HG02840 (cell line): Measurements from ENCODE around the gene ARL4D.
"Not testable (repeated sequence)": the region's sequence is repeated elsewhere in the genome, so short reads cannot be mapped to it uniquely, and the experiment has no call there.

Experiments used
- ATAC-seq: cut with Tn5 transposase; IDR thresholded peaks from one replicate; pipeline ENCODE4 v1.9.1; 2021; ENCODE audit warnings: mild to moderate bottlenecking, moderate library complexity, moderate number of reproducible peaks; ENCODE audit not compliant: unreplicated experiment, low FRiP score

Gene ARL4D

DNA sequence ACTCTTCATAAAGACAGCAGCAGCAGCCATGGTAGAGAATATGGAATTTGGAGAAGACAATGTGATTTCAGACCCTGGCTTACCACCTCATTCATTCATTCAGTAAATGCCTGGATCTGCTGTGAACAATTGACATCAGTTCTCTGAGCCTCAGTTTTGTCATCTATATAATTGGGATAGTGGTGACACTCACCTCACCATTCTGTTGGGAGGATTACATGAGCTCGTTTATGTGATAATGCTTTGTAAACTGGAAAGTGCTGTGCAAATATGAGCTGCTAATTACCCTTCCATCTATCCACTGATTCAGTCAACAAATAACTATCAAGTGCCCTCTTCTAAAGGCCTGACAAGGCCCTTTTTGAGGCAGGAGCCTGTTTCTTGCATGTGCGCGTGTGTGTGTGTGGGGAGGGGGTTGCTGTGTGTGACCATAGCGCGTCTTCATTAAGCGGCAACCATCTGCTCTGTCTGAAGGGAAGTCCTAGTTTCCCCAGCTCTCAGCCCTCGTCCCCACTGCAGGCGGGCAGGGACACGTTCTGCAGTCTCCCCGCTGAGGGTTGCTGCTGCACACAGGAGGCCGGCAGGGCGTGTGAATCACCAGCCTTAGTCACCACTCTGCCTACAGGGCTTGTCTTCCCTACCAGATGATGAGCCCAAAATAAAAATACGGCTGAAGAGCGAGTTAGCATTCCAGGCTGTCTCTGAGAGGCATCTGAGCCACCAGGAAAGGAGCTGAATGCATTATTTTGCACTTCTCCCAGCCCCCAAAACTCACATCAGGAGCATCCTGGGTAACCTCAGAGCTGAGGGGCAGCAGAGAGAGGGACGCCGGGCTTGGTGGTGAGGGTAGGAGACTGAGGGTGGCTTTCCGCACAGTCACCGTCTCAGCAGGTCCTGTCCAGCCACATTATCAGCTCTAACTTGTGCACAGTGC is 19.9 kb downstream of the ARL4D start:
- ATAC-seq = no peak

GRCh38 chr17:43419375-43419882 is 20.6 kb downstream of the ARL4D start:
- not testable (repeated sequence) for ATAC-seq

DNA sequence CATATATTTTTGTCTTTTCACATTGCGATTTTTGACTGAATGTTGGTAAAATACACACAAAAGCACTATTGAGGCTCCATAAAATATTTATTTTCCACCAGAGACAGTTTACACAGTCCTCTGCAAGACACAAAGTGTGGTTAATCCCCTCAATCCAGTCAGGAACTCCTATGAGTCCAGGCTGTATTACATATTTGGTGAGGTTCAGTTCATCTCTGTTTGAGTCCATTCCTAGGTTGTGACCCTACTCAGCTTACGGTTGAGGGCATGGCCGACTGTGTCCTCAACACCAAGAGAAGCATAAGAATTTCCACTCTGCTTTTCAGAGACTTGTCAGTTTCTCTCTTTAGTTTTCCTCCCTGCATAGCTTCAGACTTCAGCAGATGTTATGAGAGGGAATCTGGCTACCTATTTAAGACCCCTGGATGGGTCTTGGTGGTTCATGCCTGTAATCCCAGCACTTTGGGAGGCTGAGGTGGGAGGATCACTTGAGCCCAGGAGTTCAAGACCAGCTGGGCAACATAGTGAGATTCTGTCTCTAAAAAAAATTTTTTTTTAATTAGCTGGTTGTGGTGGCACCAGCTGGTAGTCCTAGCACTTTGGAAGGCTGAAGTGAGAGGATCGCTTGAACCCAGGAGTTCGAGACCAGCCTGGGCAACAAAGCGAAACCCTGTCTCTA is 25.1 kb downstream of the ARL4D start:
- no peak for ATAC-seq

DNA sequence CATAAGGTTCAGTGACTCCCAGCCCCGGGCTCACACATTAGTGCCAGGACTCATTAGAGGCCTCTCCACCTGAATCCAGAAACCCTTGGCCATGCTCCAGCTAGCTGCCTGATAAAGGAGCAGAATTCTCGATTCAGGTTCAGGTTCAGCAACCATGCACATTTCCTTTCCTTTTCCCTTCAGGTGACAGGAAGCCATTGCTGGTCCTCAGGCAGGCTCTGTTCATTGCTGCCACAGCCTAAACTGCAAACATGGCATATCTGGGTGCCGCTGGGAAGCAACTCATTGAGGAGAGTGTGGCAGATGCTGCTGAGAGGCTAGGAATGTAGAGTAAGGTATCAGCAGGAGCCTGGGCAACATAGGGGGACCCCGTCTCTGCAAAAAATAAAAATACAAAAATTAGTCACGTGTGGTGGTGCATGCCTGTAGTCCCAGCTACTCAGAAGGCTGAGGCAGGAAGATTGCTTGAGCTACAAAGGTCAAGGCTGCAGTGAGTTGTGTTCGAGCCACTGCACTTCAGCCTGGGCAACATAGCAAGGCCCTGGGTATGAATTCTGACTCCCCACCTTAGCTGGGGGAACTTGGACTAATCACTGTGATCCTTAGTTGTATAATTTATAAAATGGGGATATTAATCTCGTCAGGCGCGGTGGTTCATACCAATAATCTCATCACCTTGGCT is 28.7 kb downstream of the ARL4D start:
- no peak for ATAC-seq

DNA sequence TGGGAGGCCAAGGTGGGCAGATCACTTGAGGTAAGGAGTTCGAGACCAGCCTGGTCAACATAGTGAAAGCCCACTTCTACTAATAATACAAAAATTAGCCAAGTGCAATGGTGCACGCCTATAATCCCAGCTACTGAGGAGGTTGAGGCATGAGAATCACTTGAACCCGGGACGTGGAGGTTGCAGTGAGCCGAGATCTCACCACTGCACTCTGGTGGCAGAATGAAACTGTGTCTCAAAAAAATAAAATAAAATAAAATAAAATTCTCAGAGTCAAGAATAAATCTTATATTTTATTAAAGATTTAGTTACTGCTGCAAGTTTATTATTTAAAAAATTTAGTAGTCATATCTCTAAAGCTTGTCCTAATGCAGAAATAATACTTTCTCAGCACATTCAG is 29.7 kb downstream of the ARL4D start:
- no peak for ATAC-seq

- ATAC-seq = no peak
Observed at GRCh38 chr17:43430936-43431713, 32.3 kb downstream of the ARL4D start.

DNA sequence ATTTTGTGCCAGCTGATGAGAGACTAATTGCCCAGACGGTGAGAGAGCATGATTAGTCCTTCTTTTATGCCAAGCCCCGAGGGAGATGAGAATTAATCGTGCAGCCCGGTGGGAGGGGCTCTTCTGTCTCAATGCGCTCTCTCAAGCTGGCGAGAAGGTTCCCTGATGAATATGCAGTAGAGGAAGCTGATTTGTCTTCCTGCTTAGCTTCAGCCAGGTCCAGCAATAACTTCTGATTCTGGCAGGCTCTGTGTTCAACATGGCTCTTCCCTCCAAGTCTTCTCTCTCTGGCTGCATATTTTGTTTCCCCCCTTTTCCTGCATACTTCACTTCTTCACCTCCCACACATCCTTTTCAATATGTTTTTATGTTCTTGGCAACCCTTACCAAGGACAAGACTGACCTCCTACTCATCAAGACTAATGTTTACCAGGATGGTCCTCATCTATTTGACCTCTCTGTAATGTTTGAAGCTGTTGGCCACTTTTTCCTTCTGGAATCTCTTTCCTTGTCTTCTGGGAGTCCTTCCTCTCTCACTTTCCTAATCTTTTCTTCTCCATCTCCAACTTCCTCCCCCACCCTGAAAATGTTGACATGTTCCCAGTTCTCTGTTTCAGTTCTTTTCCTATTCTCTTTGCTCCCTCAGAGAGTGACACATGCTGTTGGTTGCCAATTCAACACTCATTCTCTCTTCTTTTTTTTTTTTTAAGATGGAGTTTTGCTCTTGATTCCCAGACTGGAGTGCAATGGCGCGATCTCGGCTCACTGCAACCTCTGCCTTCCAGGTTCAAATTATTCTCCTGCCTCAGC is 33.1 kb downstream of the ARL4D start:
- ATAC-seq = no peak

- no peak for ATAC-seq
Observed at GRCh38 chr17:43434902-43435319, 36.1 kb downstream of the ARL4D start.

DNA sequence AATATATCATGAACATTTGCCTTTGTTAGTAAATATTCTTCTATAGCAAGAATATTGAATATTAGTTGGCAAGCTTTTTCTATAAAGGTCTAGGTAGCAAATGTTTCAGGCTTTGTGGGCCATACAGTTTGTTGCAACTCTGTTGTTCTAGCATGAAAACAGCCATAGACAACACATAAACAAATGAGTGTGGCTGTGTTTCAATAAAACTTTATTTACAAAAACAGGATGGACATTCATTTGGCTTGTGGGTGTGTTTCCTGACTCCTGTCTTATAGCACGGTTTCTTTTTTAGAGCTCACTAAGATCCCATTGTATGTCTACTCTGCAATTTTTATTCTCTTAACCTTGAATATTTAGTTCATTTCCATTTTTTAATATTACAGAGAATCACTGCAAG is 39.0 kb downstream of the ARL4D start:
- no peak for ATAC-seq

DNA sequence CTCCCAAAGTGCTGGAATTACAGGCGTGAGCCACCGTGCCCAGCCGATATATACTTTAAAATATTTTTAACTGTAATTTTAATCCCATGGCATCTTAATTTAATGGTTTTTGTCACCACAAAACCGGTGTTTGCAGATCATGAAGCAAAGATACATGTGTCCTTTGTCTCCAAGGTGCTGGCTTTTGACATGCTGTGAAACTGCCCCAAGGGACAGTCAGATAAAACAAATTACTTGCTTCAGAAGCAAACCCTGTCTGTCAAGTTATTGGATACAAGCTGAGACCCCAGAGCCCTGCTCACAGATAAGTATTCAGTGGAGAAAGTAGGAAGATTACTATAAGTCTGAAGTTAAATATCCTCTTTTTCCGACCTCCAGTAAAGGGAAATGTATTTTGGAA is 39.8 kb downstream of the ARL4D start:
- ATAC-seq = no peak

DNA sequence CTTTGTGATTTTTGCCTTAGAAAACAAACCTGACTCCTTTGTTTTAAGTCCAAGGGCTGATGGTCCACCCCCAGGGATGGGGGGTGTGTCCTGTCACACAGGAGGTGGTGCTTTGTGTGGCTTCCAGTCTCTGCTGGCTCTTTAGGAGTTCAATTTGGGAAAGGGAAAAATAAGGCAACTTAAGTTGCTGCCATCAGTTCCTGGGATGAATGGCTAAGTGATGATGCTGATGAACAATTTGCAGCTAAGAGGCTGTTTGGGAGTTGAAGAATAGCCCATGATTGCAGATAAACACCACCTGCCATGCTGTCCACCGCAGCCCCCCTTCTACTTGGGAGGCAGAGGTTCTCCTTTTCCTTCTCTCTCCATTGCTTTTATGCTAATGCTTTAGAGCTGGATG is 40.2 kb downstream of the ARL4D start:
- no peak for ATAC-seq

DNA sequence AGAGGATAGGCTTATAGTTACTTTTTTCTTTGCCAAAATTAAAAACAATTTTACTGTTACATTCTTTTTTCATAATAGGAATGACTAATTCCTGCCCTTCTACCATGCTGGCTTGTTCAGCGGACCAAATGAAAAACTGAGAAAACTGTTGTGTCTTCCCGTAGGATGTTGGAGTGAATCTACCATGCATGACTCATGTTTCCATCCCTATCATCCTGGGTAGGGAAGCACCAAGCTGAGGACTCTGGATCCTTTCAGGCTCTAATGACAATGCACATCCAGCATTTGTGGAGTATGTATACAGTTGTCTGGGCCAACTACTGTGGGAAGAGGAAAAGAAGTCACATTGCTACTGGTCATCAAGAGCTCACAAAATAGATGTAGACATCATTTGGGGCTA is 43.9 kb downstream of the ARL4D start:
- no peak for ATAC-seq

DNA sequence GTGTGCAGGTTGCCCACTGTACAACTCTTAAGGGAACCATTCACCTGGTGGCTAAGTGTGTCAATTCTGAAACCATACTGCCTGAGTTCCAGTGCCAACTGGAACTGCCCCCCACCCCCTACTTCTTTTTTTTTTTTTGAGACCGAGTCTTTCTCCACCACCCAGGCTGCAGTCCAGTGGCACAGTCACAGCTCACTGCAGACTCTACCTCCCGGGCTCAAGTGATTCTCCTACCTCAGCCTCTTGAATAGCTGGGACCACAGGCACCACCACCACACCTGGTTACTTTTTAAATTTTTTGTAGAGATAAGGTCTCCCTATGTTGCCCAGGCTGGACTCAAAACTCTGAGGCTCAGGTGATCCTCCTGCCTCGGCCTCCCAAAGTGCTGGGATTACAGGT is 44.6 kb downstream of the ARL4D start:
- ATAC-seq = no peak

GRCh38 chr17:43444223-43445008 is 45.6 kb downstream of the ARL4D start:
- ATAC-seq = no peak

DNA sequence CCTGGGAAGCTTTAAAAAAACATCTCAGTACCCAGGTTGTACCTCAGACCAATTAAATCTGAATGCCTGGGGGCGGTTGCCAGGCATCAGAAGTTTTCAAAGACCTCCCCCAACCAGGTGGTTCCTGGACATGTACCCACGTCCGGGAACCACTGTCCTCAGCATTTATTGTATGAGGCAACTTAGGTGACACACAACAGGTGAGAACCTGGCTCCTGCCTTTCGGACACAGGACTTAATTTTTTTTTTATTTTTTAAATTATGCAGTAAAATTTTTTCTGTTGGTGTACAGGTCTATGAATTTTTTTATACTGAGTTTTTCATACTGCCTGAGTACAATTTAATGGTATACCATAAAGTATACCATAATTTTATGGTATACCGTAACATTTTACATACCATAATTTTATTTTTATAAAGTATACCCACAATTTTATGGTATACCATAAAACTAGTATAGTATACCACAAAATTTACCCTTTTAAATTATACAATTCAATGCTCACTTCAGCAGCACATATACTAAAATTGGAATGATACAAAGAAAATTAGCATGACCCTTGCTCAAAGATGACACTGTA is 46.3 kb downstream of the ARL4D start:
- ATAC-seq = no peak

- ATAC-seq = no peak
Observed at GRCh38 chr17:43446773-43447172, 48.0 kb downstream of the ARL4D start.

DNA sequence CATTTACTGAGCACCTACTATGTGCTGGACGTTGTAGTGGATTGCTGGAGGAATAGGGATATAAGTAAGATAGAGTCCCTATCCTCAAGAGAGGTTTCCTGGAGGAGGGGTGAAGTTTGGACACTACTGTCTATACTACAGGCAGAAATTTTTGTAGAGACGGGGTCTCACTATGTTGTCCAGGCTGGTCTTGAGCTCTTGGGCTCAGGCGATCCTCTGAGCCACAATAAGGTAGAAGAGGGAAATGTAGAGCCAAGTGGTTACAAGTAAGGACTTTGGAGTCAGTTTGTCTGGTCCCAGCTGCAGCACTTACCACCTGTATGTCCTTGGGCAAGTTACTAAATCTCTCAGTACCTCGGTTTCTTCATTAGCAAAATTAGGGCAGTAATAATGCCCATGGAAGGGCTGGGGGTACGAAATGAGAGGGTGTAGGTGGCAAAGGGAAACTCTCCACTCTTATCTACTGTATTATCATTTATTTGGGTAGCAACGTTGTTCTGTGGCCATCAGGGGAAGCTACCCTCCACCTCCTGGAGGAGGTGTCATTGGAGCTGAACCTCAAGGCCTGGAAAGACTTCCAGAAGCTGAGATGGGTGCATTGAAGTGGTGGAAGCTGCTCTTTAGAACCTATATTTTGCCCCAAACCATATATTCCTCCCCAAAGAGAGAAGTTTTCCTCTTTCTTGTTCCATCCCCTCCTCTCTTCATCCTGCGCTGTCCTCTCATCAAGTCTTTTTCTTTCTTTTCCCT is 50.1 kb downstream of the ARL4D start:
- no peak for ATAC-seq
